Mesodermal cell (in vitro differentiated cells): ENCODE data around the gene STKLD1.
"Not testable (repeated sequence)": the region's sequence is repeated elsewhere in the genome, so short reads cannot be mapped to it uniquely, and the experiment has no call there.

ENCODE experiments used
- H3K27ac ChIP-seq: 2 replicates; pipeline ENCODE4 v1.7.0; 2013; ENCODE audit warnings: mild to moderate bottlenecking, low read depth, low read length, moderate library complexity; ENCODE audit not compliant: severe bottlenecking
- H3K36me3 ChIP-seq: 2 replicates; pipeline ENCODE4 v1.7.1; 2013; ENCODE audit warnings: mild to moderate bottlenecking, low read length, moderate library complexity; ENCODE audit not compliant: control insufficient read depth, insufficient read depth
- H3K4me1 ChIP-seq: one replicate; pipeline ENCODE4 v1.7.1; 2013; ENCODE audit warnings: mild to moderate bottlenecking, low read length; ENCODE audit not compliant: insufficient read depth, control insufficient read depth, poor library complexity, severe bottlenecking
- H3K4me3 ChIP-seq: 2 replicates; pipeline ENCODE4 v1.7.0; 2013; ENCODE audit warnings: low read length, control low read depth, mild to moderate bottlenecking; ENCODE audit not compliant: insufficient read depth, poor library complexity, severe bottlenecking; ENCODE audit errors: extremely low read depth
- H3K9me3 ChIP-seq: 2 replicates; pipeline ENCODE4 v1.7.1; 2013; ENCODE audit warnings: mild to moderate bottlenecking, low read length, moderate library complexity; ENCODE audit not compliant: control insufficient read depth
- WGBS, 2 experiments: methylation state at CpG; one replicate each; pipeline ENCODE4 v1.1.5; 2013; ENCODE audit warnings: missing lambda C conversion rate in 2 of 2; ENCODE audit not compliant: insufficient coverage in 2 of 2; 5-methylcytosine and 5-hydroxymethylcytosine counted together

The STKLD1 gene

DNA sequence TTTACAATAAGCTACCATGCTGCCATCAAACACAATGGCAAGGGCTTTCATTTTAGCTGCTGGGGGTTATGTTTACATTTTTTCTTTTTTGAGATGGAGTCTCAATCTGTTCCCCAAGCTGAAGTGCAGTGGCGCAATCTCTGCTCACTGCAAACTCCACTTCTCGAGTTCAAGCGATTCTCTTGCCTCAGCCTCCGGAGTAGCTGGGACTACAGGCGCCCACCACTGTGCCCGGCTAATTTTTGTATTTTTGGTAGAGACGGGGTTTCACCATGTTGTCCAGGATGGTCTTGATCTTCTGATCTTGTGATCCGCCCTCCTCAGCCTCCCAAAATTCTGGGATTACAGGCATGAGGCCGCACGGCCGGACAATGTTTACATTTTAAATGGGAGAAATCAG is 41.3 kb upstream of the STKLD1 start:
- H3K4me3 ChIP-seq: peak overlapping the region; percentile 87
- not testable (repeated sequence) for H3K9me3 ChIP-seq, H3K4me1 ChIP-seq, H3K27ac ChIP-seq
- WGBS, 2 experiments: 80 to 92% methylated on average over 8 to 11 of the region's 11 CpGs
- peaks cover 58% of the 10 kb centered on the region for H3K36me3 ChIP-seq

GRCh38 chr9:133335924-133336811 is 40.0 kb upstream of the STKLD1 start, which contains the start of gene SURF6:
TSS of gene SURF6 (minus strand) at chr9:133336188. CDS start at chr9:133336132, 56 bp downstream.
- peaks cover 56% of the 10 kb centered on the region for H3K36me3 ChIP-seq
- H3K9me3 ChIP-seq: no peaks in the 10 kb centered on the region
- WGBS, 2 experiments: 7 to 11% methylated on average over 46 to 64 of the region's 70 CpGs
- H3K27ac ChIP-seq: peak within 1 kb of the TSS; percentile 62
- H3K4me3 ChIP-seq: peak within 1 kb of the TSS; percentile 87
- peaks cover 5% of the 10 kb centered on the region for H3K4me1 ChIP-seq

GRCh38 chr9:133339641-133340040 is 36.5 kb upstream of the STKLD1 start:
- peaks cover 60% of the 10 kb centered on the region for H3K36me3 ChIP-seq
- H3K4me1 ChIP-seq: peaks cover under 1% of the 10 kb centered on the region
- no peak overlapping the region for H3K27ac ChIP-seq
- no peaks in the 10 kb centered on the region for H3K9me3 ChIP-seq
- H3K4me3 ChIP-seq: no peak overlapping the region
- 88 to 93% methylated on average over 5 of the region's 5 CpGs for WGBS, 2 experiments

DNA sequence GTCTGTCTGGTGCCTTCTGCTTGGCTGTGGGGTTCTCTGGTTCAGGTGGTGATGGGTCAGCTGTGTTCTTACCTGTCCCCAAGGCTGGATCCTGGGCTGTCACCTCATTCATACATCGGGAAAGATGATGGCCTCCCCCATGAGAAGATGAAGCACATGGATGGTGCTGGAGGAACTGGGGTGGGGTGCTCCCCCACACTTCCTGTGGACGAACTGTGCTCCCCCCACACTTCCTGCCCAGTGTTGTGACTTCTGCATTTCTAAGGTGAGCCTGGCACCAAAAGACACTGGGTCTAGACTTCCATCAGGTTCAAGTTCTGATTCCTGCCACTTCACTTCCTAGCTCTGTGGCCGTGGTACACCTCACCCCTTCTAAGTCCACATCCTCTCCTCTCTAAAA is 35.9 kb upstream of the STKLD1 start:
- no peaks in the 10 kb centered on the region for H3K9me3 ChIP-seq
- H3K4me1 ChIP-seq: no peaks in the 10 kb centered on the region
- 100% methylated on average over 2 to 3 of the region's 3 CpGs for WGBS, 2 experiments
- peaks cover 61% of the 10 kb centered on the region for H3K36me3 ChIP-seq
- no peak overlapping the region for H3K27ac ChIP-seq
- H3K4me3 ChIP-seq: no peak overlapping the region

- Histone ChIP-seq H3K9me3 (no peaks in the 10 kb centered on the region), H3K27ac (no peak overlapping the region), H3K4me3 (no peak overlapping the region), H3K36me3 (peaks cover 68% of the 10 kb centered on the region), H3K4me1 (no peaks in the 10 kb centered on the region)
- WGBS, 2 experiments: 96 to 98% methylated on average over 10 to 11 of the region's 13 CpGs
Observed at GRCh38 chr9:133340916-133341315, 35.2 kb upstream of the STKLD1 start.

- Histone ChIP-seq H3K4me1 (peaks cover 5% of the 10 kb centered on the region), H3K4me3 (no peak overlapping the region), H3K9me3 (no peaks in the 10 kb centered on the region), H3K36me3 (peaks cover 72% of the 10 kb centered on the region), H3K27ac (no peak overlapping the region)
- WGBS, 2 experiments: 93 to 95% methylated on average over 13 to 14 of the region's 15 CpGs
Observed at GRCh38 chr9:133341369-133342068, 34.6 kb upstream of the STKLD1 start.

GRCh38 chr9:133342069-133342406 is 34.1 kb upstream of the STKLD1 start:
- Histone ChIP-seq H3K27ac (no peak overlapping the region), H3K36me3 (peaks cover 72% of the 10 kb centered on the region)

DNA sequence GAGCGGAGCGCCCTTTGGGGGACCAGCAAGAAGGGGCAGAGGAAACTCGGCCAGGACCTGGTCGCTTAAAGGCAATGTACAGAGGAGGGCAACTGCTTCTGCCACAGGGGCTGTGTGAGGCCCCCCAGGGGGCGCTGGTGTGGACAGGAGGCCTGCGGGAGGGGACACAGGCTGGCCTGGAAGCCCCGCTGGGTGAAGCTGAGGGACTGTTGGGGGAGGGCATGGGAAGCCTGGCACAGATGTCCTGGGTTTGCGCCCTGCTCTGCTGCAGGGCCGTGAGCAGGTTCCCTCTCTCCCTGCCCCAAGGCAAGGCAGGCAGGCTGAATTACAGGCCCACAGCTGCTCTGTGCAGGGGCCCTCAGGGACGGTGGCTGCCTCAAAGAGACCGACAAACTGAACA is 33.6 kb upstream of the STKLD1 start:
- WGBS, 2 experiments: 81 to 90% methylated on average over 8 to 11 of the region's 11 CpGs
- Histone ChIP-seq H3K4me1 (peaks cover 6% of the 10 kb centered on the region), H3K36me3 (peaks cover 72% of the 10 kb centered on the region), H3K9me3 (no peaks in the 10 kb centered on the region), H3K27ac (no peak overlapping the region), H3K4me3 (no peak overlapping the region)

More at GRCh38 chr9:133342069-133342406, 34.1 kb upstream of the STKLD1 start:
- no peaks in the 10 kb centered on the region for H3K9me3 ChIP-seq
- H3K4me3 ChIP-seq: no peak overlapping the region
- 85 to 88% methylated on average over 10 to 12 of the region's 12 CpGs for WGBS, 2 experiments
- H3K4me1 ChIP-seq: peaks cover 6% of the 10 kb centered on the region

DNA sequence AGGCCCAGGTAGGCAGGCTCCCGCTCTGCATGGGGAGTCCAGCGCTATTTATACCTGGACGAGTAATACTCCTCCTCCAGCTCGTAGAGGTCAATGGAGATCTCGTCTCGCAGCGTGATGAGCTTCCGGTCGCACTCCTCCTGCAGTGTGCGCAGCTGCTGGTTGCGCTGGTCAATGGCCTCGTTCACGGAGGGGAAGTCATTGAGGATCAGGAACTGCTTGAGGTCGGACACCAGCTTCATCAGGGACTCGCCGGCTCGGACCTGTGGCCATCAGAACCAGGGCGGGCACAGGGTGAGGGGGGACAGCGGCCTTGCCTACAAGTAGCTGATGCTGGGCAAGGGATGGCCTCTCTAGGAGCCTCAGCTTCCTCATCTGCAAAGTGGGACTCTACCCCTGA is 32.1 kb upstream of the STKLD1 start:
- H3K4me3 ChIP-seq: no peak overlapping the region
- H3K27ac ChIP-seq: no peak overlapping the region
- H3K36me3 ChIP-seq: peaks cover 75% of the 10 kb centered on the region
- 95% methylated on average over 19 of the region's 19 CpGs for WGBS, 2 experiments
- peaks cover 6% of the 10 kb centered on the region for H3K4me1 ChIP-seq
- no peaks in the 10 kb centered on the region for H3K9me3 ChIP-seq

GRCh38 chr9:133344979-133345378 is 31.2 kb upstream of the STKLD1 start:
- Histone ChIP-seq H3K27ac (no peak overlapping the region), H3K4me1 (peaks cover 12% of the 10 kb centered on the region), H3K36me3 (peaks cover 75% of the 10 kb centered on the region), H3K9me3 (no peaks in the 10 kb centered on the region), H3K4me3 (no peak overlapping the region)
- WGBS, 2 experiments: 99% methylated on average over 12 of the region's 12 CpGs

GRCh38 chr9:133345596-133345995 is 30.6 kb upstream of the STKLD1 start:
- Histone ChIP-seq H3K27ac (no peak overlapping the region), H3K36me3 (peaks cover 76% of the 10 kb centered on the region), H3K4me3 (no peak overlapping the region), H3K4me1 (peaks cover 12% of the 10 kb centered on the region), H3K9me3 (no peaks in the 10 kb centered on the region)
- 97% methylated on average over 6 of the region's 6 CpGs for WGBS, 2 experiments
